GM19468 (cell line): ENCODE measurements around the gene POLR1D.

Experiments used
- ATAC-seq: cut with Tn5 transposase; IDR thresholded peaks from one replicate; pipeline ENCODE4 v1.9.1; 2021; ENCODE audit warnings: mild to moderate bottlenecking, moderate library complexity, moderate number of reproducible peaks; ENCODE audit not compliant: unreplicated experiment; ENCODE audit errors: extremely low read depth

POLR1D gene

DNA sequence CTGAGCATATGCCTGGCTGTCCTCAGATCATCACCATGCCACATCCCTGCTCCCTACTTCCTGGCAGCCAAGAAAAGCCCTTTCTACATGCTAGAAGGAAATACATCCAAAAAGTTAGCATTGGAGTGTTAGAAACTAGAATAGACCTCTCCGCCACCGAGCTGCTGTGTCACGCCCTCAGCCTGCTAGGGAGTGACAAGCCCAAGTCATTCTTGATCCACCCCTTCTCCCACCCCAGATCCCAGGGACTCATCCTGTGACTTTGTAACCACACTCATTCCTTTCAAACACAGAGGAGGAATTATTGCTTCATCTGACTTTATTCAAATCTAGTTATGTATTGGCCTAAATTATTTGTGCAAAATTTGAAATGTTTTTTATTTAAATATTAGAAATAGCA is 45.3 kb downstream of the POLR1D start:
- no peak for ATAC-seq

GRCh38 chr13:27667946-27668345 is 46.3 kb downstream of the POLR1D start:
- no peak for ATAC-seq

DNA sequence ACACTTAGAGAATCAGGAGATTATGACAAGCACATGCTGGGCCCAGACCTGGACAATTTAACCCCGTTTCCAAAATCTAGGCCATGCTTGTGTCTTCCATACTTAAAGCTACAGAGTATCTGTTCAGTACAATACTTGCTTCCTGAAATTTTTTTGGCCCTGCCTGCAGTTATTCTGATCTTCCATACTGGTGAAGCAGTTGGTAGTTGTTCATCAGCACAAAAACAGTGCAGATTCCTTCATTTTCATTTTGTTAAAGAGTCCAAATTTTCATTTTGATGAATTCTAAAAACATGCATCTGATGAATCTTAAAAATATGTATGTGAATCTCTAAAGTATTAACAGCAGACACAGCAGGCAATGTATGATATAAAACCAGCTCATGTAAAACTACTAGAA is 49.2 kb downstream of the POLR1D start:
- no peak for ATAC-seq

DNA sequence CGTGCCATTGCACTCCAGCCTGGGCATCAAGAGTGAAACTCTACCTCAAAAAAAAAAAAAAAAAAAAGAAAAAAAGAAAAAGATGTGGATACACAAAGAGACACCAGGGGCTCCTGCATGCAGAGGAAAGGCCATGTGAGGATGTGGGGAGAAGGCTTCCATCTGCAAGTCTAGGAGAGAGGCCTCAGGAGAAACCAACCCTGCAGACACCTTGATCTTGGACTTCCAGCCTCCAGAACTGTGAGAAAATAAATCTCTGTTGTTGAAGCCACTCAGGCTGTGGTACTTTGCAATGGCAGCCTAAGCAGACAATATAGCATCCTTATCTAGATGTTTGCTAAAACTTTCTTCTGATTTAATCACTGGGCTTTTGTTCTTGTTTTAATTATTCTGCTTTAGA is 50.3 kb downstream of the POLR1D start:
- no peak for ATAC-seq
